ENCODE measurements around the gene SQSTM1.

Gene SQSTM1

DNA sequence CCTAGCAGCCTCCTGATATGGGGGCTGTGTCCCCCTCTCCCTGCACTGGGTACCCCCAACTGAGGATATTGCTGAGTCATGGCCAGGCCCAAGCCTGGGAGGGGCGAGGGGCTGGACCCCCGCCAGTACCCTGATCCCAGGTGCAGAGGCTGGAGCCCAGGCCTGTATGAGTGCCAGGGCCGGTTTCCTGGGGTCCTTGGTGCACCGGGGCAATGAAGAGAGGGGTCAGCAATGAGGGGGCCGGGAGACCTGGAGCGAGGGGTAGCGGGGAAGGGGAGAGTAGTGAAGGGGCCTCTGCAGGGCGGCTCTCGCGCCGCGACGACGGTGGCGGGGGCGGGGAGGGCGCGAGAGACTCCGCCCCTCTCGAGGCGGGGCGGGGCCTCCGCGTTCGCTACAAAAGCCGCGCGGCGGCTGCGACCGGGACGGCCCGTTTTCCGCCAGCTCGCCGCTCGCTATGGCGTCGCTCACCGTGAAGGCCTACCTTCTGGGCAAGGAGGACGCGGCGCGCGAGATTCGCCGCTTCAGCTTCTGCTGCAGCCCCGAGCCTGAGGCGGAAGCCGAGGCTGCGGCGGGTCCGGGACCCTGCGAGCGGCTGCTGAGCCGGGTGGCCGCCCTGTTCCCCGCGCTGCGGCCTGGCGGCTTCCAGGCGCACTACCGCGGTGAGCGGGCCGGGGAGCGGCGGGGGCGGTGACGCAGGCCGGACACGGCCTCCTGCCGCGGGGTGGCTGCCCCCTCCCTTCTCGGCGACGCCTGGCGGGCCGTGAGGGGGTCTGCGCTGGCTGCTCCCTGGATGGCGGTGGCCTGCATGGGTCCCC is at the start of gene SQSTM1:
TSS of gene SQSTM1 (plus strand) at position 423 of the 815 bp plus-strand sequence. CDS start at position 455, 32 bp downstream.
- H3K27ac ChIP-seq, result peak within 1 kb of the TSS; percentile 100
- TF ChIP-seq, protein P1, sequence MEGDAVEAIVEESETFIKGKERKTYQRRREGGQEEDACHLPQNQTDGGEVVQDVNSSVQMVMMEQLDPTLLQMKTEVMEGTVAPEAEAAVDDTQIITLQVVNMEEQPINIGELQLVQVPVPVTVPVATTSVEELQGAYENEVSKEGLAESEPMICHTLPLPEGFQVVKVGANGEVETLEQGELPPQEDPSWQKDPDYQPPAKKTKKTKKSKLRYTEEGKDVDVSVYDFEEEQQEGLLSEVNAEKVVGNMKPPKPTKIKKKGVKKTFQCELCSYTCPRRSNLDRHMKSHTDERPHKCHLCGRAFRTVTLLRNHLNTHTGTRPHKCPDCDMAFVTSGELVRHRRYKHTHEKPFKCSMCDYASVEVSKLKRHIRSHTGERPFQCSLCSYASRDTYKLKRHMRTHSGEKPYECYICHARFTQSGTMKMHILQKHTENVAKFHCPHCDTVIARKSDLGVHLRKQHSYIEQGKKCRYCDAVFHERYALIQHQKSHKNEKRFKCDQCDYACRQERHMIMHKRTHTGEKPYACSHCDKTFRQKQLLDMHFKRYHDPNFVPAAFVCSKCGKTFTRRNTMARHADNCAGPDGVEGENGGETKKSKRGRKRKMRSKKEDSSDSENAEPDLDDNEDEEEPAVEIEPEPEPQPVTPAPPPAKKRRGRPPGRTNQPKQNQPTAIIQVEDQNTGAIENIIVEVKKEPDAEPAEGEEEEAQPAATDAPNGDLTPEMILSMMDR (conservative IDR thresholded peaks at IDR 0.05), result no peak

DNA sequence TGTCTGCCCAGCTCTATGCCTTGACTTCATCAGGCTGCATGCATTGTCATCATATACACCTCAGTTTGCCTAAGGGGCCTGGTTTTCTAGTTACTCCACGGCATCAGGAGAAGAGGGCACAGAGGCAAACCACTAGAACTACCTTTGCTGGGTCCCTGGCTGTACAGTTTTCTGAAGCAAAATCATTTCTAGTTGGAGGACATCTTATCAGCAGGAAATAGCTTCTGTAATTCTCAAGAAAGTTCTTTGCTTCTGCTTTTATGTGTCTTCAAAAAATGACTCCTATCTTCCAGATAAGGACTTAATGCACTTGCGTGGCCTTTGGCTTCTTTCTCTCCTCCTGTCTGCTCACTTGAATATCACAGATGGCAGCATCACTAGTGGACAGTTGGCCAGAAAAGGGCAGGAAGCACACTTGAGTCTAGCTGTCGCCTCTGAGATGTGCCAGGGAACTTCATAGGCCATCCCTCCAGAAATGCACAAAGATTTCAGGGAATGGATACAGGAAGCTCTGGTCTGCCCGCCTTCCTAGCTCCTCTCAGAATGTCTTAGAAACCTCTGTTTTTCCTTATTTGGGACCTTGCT is 49.3 kb upstream of the SQSTM1 start:
- no peak overlapping the region for H3K27ac ChIP-seq
- TF ChIP-seq, protein P1 (conservative IDR thresholded peaks at IDR 0.05), result no peak

DNA sequence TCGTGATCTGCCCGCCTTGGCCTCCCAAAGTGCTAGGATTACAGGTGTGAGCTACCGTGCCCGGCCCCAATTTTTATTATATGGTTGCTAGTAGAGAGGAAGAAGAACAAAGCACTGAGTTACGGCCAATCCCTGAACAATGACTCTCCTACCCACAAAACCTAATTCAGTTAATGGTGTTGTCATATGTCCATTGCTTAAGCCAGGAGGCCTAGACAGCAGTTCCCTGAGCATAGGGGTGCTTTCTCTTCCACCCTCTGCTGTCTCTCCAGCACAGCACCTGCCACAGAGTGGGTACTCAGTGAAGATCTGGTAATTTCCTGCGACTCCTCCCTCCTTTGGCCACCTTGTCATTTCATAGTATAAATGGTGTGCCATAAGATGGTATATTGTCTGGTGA is 48.4 kb upstream of the SQSTM1 start:
- TF ChIP-seq, protein P1 (conservative IDR thresholded peaks at IDR 0.05), result no peak
- H3K27ac ChIP-seq, result no peak overlapping the region

DNA sequence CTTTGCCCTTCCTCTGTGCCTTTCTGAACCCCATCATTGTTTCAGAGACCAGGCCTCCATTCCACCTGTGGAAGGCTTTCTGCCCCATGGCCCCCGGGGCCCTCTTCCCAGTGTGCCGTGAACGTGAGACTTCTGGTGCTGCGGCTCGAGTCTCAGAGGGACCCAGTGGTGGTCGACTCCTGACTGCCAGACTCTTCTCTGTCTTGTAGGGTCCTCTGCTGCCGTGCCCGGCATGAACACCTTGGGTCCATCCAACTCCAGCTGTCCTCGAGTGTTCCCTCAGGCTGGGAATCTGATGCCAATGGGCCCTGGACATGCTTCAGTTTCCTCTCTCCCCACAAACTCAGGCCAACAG is 47.0 kb upstream of the SQSTM1 start:
- H3K27ac ChIP-seq, result no peak overlapping the region
- TF ChIP-seq, protein P1 (conservative IDR thresholded peaks at IDR 0.05), result no peak

GRCh38 chr5:179774442-179774841 is 46.3 kb upstream of the SQSTM1 start:
- TF ChIP-seq, protein P1 (conservative IDR thresholded peaks at IDR 0.05), result no peak
- no peak overlapping the region for H3K27ac ChIP-seq

DNA sequence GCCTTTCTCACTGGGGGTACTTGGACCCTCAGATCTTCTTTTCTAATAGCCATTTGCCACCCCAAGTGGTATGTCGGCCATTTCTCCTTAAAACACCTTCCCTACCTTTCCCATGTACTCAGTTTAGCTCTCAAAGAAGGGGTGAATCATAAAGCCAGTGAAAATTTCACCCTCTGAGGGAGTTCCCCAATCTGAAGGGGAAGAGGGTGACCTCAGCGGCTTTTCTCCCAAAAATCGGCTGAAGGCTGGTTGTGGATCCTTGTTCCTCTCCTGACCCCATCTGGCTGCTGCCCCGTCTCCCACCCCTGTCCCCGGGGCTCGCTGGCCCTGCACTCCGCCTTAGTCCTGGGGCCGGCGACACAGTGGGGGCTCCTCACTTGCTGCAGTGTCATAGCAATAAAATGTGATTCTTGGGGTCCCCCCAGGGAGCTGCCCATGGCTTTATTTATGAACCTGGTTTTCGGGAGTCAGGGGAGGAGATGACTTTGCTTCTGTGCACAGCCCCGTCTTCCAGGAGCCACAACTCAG is 44.2 kb upstream of the SQSTM1 start:
- TF ChIP-seq, protein P1 (conservative IDR thresholded peaks at IDR 0.05), result no peak
- H3K27ac ChIP-seq, result peak overlapping the region; percentile 76

DNA sequence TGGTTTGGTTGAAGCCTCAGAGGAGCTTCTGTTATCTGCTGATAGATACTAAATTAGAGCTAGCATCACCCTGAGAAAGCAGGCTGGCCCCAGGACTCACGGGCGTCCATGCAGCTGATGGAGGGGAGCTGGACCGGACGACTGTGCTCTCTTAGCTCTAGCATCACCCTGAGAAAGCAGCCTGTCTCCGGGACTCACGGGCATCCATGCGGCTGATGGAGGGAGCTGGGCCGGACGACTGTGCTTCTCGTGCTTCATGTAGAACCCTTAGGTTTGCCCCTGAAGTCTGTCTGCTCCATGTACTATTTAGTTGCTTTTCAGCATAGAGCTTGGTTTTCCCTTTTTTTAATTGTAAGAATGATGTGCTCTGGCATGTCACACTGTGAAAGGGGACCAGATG is 43.2 kb upstream of the SQSTM1 start:
- H3K27ac ChIP-seq, result peak overlapping the region; percentile 76
- TF ChIP-seq, protein P1 (conservative IDR thresholded peaks at IDR 0.05), result no peak
